Measurements from ENCODE around the gene TBC1D22A.

- no peak for TF ChIP-seq ZFX (IDR thresholded peaks at IDR 0.05)
- TF ChIP-seq CTCF (IDR thresholded peaks at IDR 0.05 in 2 of 3, conservative IDR thresholded peaks at IDR 0.05 in 1 of 3; ENCODE audit: borderline replicate concordance in 1 of 3, insufficient read depth in 1 of 3, low read depth in 2 of 3, low read length in 2 of 3) = no peak
- TF ChIP-seq POLR2AphosphoS5 (IDR thresholded peaks at IDR 0.05; ENCODE audit: low read depth, low read length) = no peak
- no peak for TF ChIP-seq JUND (IDR thresholded peaks at IDR 0.05)
- no peak for TF ChIP-seq TCF7L2 (IDR thresholded peaks at IDR 0.05; ENCODE audit: borderline replicate concordance, extremely low read depth, insufficient read depth, insufficient read length)
- TF ChIP-seq ATF3 (IDR thresholded peaks at IDR 0.05) = no peak
- TF ChIP-seq SIN3A (IDR thresholded peaks at IDR 0.05; ENCODE audit: low read depth) = no peak
- no peak for TF ChIP-seq RAD21 (IDR thresholded peaks at IDR 0.05; ENCODE audit: low read depth)
- no peak for TF ChIP-seq POLR2A (IDR thresholded peaks at IDR 0.05; ENCODE audit: borderline replicate concordance, extremely low read depth, insufficient read depth, insufficient read length)
- TF ChIP-seq EZH2 (IDR thresholded peaks at IDR 0.05) = no peak
These were observed 155.3 kb downstream of the TBC1D22A start for GRCh38 chr22:46917771-46918101.
